HG03103 (cell line): ENCODE results near the gene TM4SF18.
"Not testable (repeated sequence)": the region's sequence is repeated elsewhere in the genome, so short reads cannot be mapped to it uniquely, and the experiment has no call there.

ENCODE experiments used
- ATAC-seq: cut with Tn5 transposase; IDR thresholded peaks from one replicate; pipeline ENCODE4 v1.9.1; 2021; ENCODE audit warnings: low read depth; ENCODE audit not compliant: unreplicated experiment

TM4SF18 gene, protein sequence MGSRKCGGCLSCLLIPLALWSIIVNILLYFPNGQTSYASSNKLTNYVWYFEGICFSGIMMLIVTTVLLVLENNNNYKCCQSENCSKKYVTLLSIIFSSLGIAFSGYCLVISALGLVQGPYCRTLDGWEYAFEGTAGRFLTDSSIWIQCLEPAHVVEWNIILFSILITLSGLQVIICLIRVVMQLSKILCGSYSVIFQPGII

DNA sequence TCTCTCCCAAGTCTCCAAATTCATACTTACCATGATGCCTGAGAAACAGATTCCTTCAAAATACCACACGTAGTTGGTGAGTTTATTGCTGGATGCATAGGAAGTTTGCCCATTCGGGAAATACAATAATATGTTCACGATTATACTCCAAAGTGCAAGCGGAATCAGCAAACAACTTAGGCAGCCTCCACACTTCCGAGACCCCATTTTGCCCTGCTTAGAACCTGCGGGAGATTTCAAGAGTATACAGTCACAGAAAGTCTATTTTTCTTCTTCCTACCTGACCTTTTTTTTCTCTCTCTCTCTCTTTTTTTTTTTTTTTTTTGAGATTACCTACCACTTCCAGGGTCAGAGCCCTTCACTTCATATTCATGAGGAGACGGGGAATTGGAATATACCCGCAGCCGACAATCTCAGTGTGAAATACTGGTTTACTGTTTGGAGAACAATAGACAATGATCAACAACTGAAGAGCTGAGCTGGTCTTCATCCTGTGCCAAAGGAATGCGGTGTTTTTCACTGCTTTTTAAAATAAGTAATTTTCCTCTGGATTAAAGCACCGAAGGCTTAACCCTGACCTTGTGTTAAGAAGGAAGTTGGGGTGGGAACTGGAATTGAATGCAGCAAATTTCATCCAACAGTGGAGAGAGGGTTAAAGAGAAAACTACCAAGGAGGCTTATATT lies at the start of gene TM4SF18:
TM4SF18 (minus strand) TSS at position 461 of the 684 bp plus-strand sequence; CDS start at position 207, 254 bp downstream.
- no peak for ATAC-seq

DNA sequence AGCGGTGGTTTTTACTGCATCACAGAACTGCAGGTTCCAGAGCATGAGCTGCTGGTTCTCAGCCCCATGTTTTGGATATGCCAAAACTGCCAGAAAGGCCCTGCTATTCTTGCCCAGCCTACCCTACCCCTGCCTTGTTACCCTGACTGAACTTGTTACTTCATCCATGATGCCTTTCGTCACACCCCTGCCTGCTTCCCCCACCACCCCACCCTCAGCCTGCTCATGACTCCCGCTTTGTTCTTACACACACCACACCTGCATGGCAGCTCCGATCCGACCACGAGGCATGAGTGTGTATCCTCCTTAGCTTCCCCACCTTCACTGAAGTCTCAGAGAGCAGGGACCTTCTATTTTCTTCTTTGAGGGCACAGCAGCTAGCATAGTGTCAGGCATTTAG lies 49.1 kb upstream of the TM4SF18 start:
- ATAC-seq: no peak

DNA sequence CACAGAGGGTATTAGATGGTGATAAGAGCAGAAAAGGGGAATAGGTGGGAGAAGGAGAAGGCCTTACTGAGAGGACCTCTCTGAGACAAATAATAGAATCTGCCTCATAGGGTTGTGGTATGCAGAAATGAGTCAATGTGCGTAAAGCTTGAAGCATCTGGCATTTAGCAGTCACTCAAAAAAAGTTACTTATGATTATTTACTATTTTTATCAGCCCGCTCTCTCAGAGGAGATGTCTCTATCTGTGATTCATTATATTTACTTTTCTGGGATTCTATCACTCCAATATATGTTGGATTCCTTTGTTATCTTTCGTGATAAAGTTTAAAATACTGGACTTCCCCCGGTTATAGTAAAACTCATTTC lies 48.6 kb upstream of the TM4SF18 start:
- no peak for ATAC-seq

DNA sequence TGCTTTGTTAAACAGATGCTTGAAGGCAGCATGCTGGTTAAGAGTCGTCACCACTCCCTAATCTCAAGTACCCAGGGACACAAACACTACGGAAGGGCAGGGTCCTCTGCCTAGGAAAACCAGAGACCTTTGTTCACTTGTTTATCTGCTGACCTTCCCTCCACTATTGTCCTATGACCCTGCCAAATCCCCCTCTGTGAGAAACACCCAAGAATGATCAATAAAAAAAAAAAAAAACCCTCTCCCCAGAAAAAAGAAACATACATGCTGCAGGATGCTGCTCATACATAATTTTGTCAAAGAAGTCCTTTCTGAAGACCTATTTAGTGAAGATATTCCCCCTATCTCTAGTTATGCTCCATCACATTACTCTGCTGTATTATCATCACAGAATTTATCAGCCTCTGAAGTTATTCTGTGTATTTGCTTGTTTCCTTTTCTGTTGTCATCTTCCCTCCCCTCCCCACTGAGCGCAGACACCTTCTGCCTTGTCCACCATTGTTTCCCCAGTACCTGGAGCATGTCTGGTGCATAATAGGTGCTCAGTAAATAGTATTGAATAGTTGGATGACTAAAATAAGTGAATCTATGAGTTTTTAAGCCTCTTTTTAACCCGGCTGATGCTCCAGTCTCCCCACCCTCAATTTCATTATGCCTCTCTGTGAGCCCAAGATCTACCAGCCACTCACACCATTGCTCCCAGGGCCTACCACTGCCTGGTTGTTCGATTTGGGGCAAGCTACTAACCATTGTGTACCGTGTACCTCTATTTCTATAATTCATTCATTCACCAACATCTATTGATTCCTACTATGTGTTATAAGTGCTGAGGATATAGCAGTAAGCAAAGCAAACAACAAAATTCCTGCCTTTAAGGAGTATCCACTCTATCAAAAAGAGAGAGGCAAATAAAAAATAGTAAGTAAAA lies 48.0 kb upstream of the TM4SF18 start:
- no peak for ATAC-seq

DNA sequence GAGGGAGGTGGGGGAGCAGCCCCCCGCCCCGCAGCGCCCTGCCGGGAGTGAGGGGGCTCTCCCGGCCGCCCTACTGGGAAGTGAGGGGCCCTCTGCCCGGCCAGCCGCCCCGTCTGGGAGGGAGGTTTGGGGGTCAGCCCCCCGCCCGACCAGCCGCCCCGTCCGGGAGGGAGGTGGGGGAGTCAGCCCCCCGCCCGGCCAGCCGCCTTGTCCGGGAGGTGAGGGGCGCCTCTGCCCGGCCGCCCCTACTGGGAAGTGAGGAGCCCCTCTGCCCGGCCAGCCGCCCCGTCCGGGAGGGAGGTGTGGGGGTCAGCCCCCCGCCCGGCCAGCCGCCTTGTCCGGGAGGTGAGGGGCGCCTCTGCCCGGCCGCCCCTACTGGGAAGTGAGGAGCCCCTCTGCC lies 46.8 kb upstream of the TM4SF18 start:
- not testable (repeated sequence) for ATAC-seq

DNA sequence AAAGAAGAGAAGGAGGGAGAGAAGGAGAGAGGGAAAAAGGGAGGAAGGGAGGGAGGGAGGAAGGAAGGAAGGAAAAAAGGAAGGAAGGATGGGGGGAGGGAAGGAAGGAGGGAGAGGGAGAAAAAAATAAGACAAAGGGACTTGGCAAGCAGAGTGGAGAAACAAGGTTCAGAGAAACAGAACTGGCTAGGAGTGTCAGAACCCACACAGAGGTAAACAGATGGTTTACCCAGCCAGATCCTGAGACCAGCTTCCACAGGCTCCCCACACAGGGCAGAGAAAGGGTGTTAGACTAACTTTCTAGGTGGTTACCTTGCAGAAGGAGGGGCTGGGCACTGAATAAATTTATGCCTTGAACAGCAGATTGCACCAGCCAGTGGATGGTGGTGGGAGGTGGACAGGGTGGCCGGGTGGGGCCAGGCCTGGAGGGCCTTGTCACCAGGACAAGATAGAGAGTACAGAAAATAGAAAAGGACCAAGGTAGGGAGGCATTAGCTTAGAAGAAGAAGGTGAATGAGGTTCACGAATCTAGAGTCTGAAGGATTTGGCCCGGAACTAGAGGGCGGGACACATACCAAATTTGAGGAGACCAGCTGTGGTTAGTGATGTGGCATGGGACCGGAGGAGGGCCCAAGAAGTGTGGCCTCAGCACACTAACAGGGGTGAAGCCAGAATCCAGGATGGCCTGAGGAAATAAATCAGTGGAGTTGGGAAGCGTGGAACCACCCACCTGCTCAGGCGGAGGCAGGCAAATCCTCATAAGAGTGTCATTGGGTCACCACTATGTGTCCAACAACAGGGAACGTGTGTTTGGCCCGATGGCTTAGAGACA lies 45.3 kb upstream of the TM4SF18 start:
- no peak for ATAC-seq

DNA sequence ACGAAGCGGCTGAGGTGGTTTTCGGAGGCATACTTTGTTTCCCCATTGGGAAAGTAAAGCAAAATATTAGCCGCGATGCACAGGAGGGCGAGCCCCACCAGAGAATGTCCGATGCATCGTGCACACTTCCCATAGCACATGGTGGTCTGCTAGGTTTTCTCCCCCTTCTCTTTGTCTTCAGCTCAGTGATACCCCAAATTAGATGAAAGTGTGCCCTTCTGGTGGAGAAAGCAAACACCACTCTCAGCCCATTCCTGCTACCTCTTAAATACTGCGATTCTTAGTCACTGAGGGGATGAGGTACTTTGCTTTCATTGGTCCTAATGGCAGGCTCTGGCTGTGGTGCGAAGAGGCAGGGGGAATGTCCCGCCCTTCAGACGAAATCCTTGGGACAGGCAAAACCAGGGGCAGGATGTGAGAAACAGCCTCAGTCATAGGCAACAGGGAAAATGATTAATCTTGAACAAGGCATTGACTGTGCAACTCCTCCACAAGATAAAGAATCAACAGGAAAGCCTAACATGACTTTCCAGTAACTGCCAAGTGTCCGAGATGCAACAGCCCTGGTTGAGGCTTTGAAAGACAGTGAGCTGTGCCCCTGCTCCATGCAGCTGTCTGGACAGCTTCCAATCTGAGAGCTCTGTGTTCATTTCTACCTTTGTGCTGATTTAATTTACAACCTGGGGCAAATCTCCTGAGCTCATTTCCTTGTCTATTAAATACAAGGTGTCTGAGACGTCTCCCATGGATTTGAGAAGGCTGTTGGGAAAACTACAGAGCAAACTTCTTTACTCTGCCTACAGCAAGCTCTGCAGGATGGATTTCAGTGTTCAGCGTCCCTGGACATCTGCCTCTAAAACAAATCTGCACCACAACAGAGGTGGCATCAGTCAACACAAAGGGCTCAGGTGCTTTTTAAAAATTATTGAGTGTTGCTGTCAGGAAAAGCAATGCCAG lies 44.2 kb upstream of the TM4SF18 start, which contains the start of gene TM4SF1:
TM4SF1 (minus strand) TSS at position 242 of the 957 bp plus-strand sequence; CDS start at position 140, 102 bp downstream.
- no peak for ATAC-seq

DNA sequence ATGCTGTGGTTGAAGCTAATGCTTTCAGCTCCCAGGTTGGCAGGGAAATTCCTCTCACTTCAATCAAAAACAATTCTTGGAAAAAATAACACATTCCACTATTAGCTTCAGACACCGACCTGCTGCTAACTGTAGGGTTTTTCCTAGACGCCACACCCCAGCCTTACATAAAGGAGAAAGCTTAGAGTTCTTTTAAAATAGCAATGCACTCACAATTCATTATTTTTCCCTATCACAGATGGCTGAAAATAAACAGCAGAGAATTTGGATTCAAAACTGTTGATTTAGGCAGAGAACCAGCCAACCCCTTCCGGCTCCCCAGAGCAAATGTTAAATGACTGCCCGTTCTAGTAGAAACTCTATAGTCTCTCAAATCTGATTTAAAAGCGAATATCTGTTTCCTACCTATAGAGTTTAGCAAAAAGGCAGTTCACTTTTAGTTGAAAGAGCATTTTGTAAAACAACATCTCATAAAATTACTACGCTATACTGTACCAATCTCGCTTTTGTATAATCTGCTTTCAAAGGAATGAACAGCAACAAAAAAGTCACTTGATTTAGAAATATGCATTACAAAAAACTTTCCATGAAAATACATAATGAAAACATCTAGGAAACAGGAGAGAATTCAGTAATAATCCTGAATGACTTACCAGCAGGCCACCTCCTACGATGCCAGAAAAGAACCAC lies 43.4 kb upstream of the TM4SF18 start:
- ATAC-seq: no peak

DNA sequence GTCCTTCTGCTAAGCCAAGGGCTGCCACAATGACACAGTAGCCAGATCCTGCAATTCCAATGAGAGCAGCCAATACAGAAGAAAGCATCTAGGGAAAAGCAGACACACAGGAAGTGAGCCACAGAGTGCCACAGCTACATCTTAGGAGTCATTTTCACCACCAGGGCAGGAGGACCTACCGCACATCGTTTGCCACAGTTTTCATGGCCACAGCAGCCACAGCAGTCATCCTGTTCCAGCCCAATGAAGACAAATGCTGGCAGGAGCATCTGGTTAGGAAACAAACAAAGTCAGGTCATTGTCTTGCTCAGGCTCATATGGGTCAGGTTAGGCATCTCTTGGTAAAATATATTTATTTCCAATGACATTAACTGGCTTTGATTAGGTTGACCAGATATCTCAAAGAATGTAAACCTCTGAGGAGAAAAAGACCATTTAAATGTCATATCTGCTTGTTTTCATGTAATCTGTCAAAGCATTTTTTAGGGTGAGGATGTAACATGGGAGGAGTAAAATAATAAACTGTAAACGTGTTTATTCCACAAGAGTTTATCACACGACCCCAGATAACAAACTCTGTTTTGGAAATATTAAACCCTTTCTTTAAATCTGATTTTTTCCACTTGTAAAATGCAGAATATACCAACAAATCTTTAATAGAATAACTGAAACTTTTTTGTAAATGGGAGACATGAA lies 42.2 kb upstream of the TM4SF18 start:
- ATAC-seq: no peak

DNA sequence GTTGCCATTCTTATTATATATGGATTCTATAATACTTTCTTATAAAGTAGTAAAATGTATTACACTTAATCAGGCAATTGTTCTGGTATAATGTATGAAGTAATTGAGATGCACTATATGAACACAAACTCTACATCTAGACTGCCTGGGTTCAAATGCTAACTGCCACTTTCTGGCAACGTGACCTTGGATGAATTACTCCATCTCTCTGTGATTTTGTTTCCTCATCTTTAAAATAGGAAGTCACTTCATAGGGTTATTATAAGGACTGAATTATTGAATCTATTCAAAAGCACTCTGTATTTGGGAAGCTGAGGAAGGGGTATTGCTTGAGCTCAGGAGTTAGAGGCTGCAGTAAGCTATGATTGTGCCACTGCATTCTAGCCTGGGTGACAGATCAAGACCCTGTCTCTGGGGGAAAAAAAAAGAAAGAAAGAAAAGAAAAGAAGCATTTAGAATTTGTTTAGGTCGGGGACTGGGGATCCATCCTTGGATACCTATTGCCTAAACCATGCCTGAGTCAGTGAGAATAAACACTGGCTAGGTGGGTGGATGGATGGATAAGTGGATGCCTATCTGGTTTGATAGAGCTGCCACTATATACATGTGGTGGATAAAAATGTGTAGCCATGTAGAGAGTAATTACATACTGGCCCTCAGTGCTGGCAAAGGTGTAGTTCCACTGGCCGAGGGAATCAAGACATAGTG lies 41.5 kb upstream of the TM4SF18 start:
- ATAC-seq: no peak

DNA sequence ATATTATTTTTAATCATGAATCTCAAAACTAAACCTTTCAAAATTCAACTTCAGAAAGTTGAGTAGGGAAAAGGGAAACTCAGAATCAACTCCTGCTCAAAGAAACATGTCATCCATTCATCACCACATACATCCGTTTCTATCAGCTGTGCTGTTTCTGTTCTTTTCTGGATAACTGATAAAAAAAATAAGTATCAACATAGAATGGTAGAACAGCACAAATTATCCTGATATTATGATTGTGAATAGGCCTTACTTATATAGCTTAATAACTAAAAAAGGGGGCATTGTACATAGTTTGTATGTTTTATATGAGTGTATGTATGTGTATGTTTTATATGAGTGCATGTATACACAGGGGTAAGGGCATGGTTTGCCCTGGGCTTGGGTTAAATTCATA lies 41.0 kb upstream of the TM4SF18 start:
- ATAC-seq: no peak

DNA sequence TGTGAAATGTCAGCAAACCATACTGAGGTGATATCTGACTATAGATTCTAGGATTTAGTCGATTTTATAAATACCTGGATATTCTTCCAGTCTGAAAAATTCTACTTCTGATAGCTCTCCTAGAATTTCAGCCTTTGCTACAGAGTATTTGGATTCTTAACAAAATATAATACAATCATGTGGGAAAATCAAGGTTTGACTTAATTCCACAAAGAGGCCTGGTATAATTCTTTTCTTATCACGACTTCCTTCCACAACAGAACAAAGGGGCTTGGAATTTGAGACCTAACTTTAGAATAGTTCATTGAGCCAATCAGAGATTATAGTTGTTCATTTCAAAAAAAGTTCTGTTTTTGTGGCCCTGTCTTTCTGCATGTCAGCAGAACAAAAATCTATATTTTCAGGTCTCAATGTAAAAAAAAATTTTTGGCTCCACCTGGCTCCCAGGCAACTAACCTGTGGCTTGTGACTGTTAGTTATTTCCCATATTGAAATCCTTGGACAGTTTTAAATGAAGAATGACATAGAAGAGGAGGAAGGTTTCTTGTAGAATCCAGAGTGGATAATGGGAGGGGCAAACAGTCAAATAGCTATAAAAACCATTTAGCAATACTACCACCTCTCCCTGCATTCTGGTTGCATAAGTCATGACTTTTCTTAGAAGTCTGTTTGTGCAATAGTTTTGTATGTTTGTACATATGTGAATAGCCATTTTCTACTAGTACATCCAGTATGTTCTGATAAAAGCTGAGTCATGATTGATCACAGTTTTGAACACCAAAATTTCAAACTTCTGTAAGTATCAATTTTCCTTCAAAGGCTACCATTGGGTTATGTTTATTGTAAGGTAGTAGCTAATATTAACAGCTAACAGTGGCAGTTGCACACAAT lies 40.0 kb upstream of the TM4SF18 start:
- ATAC-seq: no peak

DNA sequence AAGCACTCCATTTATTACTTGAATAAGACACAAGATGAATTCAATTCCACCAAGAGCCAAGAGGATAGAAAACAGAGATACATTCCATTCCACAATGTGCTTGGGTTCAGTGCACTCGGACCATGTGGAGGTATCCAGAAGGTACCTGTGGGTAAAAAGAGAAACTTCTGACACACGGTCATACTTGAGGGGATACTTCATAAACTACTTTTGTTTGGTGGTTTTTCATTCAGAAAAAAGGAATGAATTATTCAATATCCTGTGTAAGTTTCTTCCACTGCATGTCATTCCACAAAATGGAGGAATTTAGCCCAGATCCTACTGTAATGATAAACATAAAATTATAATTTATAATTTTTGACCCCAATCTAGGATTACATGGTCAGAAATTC lies 38.3 kb upstream of the TM4SF18 start:
- ATAC-seq: no peak

DNA sequence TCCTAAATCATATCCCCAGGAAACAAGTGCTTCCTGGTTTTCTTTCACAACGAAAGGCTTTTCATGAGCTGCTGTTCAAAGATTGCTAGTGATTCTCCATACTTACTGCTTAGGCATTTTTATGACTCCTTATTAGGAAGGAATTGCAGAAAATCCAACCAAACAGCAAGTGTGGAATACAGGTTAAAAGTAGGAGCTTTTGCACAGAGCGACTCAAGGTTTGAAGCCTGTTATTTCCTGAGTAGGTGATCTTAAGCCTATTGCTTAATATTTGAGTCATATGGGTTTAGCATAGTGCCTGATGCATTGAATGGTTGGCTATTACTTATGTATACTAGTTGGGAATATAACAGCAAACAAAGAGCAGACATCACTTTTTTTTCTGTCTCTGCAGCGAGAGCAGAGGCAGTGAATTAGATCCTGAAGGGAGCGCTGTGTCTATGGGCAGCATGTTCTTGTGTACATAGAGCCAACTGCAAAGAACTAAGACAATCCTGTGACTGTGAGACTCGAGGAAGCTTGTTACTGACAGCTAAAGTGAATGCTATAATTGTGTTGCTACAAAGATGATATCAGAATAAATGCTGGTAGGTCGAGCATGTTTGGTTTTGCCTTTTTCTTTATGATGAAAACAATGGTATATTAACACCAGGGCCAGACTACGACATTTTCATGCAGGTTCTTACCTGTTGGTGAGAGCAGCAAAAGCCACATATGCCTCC lies 37.7 kb upstream of the TM4SF18 start:
- ATAC-seq: no peak

DNA sequence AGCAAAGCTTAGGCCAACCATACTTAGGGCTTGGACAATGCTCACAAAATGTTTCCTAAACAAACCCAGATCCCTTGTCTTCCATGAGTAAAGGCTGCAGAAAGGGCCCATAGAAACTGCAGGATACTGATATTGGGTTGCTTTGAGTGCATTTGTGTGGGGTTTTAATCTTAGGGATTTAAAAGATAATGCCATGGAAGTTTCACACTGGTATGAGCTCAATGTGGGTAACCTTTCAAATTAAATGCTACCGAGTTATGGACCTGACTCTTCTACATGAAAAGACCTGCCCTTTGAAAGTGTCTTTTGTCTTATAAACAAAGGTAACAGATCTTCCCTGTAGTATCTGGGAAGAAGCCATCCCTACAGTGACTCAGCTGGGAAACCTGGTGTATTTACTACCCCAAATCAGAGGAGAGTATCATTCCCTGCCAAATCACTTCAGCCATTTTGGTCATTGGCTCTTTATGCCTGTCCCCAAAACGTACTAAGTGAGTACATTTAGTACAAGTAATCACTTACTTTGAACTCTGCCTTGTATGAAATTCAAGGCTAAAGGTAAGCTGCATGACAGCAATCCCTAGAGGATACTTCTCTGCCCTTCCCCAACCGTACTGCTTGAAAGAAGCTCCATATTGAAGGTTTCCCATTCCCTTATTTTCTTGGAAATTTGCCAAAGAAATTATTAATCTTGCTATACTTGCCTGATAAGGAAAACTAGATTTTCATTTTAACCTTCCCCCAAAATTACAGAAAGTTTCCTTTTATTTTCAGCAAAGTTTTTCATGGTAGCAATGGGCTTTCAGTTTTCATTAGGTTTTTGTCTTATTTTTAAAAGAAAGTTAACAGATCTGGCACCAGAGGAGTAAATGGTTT lies 36.8 kb upstream of the TM4SF18 start:
- ATAC-seq: no peak
